Measurements from ENCODE around the gene MT1G. TPM values are rescaled to one million over a fixed set of nuclear protein-coding genes. Genes with fewer than 3 reads are reported as not detected.
"Not testable (repeated sequence)": the region's sequence is repeated elsewhere in the genome, so short reads cannot be mapped to it uniquely, and the experiment has no call there.

MT1G gene
- total RNA-seq, 2 experiments from 2014 or later: not detected

GRCh38 chr16:56675685-56676210, 7.9 kb upstream of the MT1G start:
- H2AFZ ChIP-seq (ENCODE audit: low read length): no peak overlapping the region

GRCh38 chr16:56674570-56674969, 6.7 kb upstream of the MT1G start:
- H2AFZ ChIP-seq (ENCODE audit: low read length); H3K9me3 ChIP-seq (ENCODE audit: low read length); H3K4me1 ChIP-seq (ENCODE audit: insufficient read depth, low read length, poor library complexity, severe bottlenecking); H3K4me2 ChIP-seq (ENCODE audit: low read length); POLR2A ChIA-PET; H3K79me2 ChIP-seq (ENCODE audit: insufficient read depth, low read depth, low read length); H3K27ac ChIP-seq (ENCODE audit: low read depth, low read length, poor library complexity, severe bottlenecking); BruUV-seq (replicated peaks); H3K4me3 ChIP-seq (ENCODE audit: low read depth, low read length, poor library complexity, severe bottlenecking); H3K9me2 ChIP-seq (ENCODE audit: insufficient read depth, low read length); CTCF ChIA-PET (ENCODE audit: unreplicated experiment); DNase-seq (ENCODE audit: low spot score); H3K36me3 ChIP-seq (ENCODE audit: insufficient read depth, low read length); H4K20me1 ChIP-seq (ENCODE audit: insufficient read depth, low read length): not testable (repeated sequence)
- intact Hi-C loops (cut with micrococcal nuclease; ENCODE audit: unreplicated experiment): loop anchor here (1.0 kb wide), 1 partner anchor 28 kb away; no protein-coding TSS in a partner anchor

More at GRCh38 chr16:56675685-56676210, 7.9 kb upstream of the MT1G start:
- H3K9me2 ChIP-seq (ENCODE audit: insufficient read depth, low read length): no peaks in the 10 kb centered on the region
- no peak overlapping the region for H3K27ac ChIP-seq (ENCODE audit: low read depth, low read length, poor library complexity, severe bottlenecking)
- BruUV-seq (replicated peaks): no TSS peak
- H4K20me1 ChIP-seq (ENCODE audit: insufficient read depth, low read length): no peaks in the 10 kb centered on the region
- DNase-seq (ENCODE audit: low spot score): no peak
- POLR2A ChIA-PET: interaction anchor here (0.6 kb wide), 1 partner anchor 275 kb away, joined by 13 read pairs; no protein-coding TSS in a partner anchor
- no peak overlapping the region for H3K4me2 ChIP-seq (ENCODE audit: low read length)
- H3K4me3 ChIP-seq (ENCODE audit: low read depth, low read length, poor library complexity, severe bottlenecking): no peak overlapping the region
- no peaks in the 10 kb centered on the region for H3K4me1 ChIP-seq (ENCODE audit: insufficient read depth, low read length, poor library complexity, severe bottlenecking)
- H3K9me3 ChIP-seq (ENCODE audit: low read length): no peaks in the 10 kb centered on the region
- TF ChIP-seq EZH2phosphoT487 (IDR thresholded peaks at IDR 0.05; ENCODE audit: borderline replicate concordance, low read depth, low read length): no peak
- no peak for TF ChIP-seq CTCF (conservative IDR thresholded peaks at IDR 0.05; ENCODE audit: low read length)
- no peaks in the 10 kb centered on the region for H3K79me2 ChIP-seq (ENCODE audit: insufficient read depth, low read depth, low read length)
- H3K36me3 ChIP-seq (ENCODE audit: insufficient read depth, low read length): no peaks in the 10 kb centered on the region
- intact Hi-C loops (cut with micrococcal nuclease; ENCODE audit: unreplicated experiment): no loop called here
- CTCF ChIA-PET (ENCODE audit: unreplicated experiment): no interaction called here

GRCh38 chr16:56673921-56674320, 6.1 kb upstream of the MT1G start:
- no peaks in the 10 kb centered on the region for H4K20me1 ChIP-seq (ENCODE audit: insufficient read depth, low read length)
- POLR2A ChIA-PET: no interaction called here
- intact Hi-C loops (cut with micrococcal nuclease; ENCODE audit: unreplicated experiment): loop anchor here (1.0 kb wide), 1 partner anchor 28 kb away; no protein-coding TSS in a partner anchor

More at GRCh38 chr16:56673921-56674320, 6.1 kb upstream of the MT1G start:
- H3K36me3 ChIP-seq (ENCODE audit: insufficient read depth, low read length): no peaks in the 10 kb centered on the region
- no peak overlapping the region for H3K4me2 ChIP-seq (ENCODE audit: low read length)
- no peaks in the 10 kb centered on the region for H3K4me1 ChIP-seq (ENCODE audit: insufficient read depth, low read length, poor library complexity, severe bottlenecking)
- H3K79me2 ChIP-seq (ENCODE audit: insufficient read depth, low read depth, low read length): no peaks in the 10 kb centered on the region
- BruUV-seq (replicated peaks): no TSS peak
- H3K9me2 ChIP-seq (ENCODE audit: insufficient read depth, low read length): no peaks in the 10 kb centered on the region
- DNase-seq (ENCODE audit: low spot score): peak; percentile 19
- H2AFZ ChIP-seq (ENCODE audit: low read length): no peak overlapping the region
- CTCF ChIA-PET (ENCODE audit: unreplicated experiment): no interaction called here
- H3K27ac ChIP-seq (ENCODE audit: low read depth, low read length, poor library complexity, severe bottlenecking): no peak overlapping the region
- H3K4me3 ChIP-seq (ENCODE audit: low read depth, low read length, poor library complexity, severe bottlenecking): no peak overlapping the region
- no peak for TF ChIP-seq EZH2phosphoT487 (IDR thresholded peaks at IDR 0.05; ENCODE audit: borderline replicate concordance, low read depth, low read length)
- peak; percentile 52; the same call in 1 of the 2 replicates for TF ChIP-seq CTCF (conservative IDR thresholded peaks at IDR 0.05; ENCODE audit: low read length)
- H3K9me3 ChIP-seq (ENCODE audit: low read length): no peaks in the 10 kb centered on the region
